GM18498 (cell line): ENCODE results near the gene MRFAP1.
"Not testable (repeated sequence)": the region's sequence is repeated elsewhere in the genome, so short reads cannot be mapped to it uniquely, and the experiment has no call there.

Source experiments
- ATAC-seq: cut with Tn5 transposase; IDR thresholded peaks from one replicate; pipeline ENCODE4 v1.9.1; 2021; ENCODE audit warnings: mild to moderate bottlenecking, moderate library complexity; ENCODE audit not compliant: unreplicated experiment

MRFAP1 gene

DNA sequence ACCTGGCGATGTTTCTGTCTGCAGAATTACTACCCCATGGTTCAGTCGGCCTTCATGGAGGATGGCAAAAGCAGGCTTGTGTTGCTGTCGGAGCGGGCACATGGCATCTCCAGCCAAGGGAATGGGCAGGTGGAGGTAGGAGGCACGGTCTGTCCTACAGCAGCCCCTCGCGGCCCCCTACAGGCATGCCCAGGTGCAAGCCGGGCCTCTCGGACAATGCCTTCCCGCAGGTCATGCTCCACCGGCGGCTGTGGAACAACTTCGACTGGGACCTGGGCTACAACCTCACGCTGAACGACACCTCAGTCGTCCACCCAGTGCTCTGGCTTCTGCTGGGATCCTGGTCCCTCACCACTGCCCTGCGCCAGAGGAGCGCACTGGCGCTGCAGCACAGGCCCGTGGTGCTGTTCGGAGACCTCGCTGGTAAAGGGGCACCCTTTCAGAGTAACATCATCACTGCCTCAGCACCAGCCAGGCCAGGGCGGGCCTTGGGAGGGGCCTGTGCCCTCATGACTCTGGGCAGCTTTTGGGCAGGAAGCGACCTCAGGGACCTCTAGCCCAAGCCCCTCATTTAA, 29.5 kb upstream of the MRFAP1 start:
- ATAC-seq = no peak

DNA sequence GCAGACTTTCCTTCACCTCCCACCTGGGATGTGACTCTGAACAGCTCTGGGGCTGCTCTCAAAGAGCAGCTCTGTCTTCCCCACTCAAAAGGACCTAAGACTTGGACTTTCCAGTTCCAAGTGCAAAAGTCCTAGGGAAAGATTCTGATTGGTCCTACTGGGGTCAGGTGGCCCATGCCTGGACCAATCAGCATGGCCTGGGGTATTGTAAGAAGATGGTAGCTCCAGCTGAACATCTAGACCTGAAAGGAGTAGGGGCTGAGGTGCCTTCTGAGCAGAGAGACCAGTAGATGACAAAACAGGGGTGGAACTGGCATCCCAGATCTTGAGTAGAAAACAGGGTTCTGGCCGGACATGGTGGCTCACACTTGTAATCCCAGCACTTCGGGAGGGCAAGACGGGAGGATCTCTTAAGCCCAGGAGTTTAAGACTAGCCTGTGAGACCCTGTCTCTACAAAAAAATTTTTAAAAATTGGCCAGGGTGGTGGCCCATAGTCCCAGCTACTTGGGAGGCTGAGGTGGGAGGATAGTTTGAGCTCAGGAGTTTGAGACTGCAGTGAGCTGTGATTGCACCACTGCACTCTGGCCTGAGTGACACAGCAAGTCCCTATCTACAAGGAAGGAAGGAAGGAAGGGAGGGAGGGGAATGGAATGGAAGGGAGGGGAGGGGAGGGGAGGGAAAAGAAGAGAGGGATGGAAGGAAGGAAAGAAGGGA, 27.4 kb upstream of the MRFAP1 start:
- no peak for ATAC-seq

DNA sequence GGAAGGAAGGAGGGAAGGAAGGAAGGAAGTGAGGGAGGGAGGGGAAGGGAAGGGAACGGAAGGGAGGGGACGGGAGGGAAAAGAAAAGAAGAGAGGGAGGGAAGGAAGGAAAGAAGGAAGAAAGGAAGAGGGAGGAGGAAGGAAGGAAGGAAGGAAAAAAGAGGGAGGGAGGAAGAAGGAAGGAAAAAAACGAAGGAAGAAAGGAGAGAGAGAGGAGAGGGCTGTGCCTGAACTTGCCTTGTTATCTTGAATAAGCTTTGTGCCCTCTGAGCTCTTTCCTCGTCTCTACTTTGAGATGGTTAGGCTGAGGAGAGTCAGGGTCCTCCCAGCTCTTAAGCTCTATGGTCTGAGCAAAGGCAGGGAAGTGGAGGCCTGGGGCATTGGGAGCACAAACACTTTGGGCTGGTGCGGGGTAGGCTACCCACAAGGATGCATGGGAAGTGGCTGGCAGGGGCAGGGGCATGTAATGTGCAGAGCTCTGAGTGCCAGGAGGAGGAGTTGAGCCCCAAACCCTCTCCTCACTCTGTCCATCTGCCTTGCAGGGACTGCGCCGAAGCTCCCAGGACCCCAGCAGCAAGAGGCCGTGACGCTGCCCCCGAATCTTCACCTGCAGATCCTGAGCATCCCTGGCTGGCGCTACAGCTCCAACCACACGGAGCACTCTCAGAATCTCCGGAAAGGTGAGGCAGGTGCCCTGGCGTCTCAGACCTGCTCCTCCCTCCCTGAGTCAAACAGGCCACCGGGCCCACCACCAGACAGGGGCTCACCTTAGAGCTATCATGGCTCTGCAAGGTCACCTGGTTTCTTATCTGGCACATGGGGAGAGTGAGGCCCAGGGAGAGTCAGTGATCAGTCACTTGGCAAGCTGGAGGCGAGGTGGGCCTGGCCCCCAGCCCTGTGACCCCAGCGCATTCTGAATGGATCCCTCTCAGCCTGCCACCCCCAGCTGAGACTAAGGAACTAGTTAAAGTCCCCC, 26.5 kb upstream of the MRFAP1 start:
- ATAC-seq = no peak

DNA sequence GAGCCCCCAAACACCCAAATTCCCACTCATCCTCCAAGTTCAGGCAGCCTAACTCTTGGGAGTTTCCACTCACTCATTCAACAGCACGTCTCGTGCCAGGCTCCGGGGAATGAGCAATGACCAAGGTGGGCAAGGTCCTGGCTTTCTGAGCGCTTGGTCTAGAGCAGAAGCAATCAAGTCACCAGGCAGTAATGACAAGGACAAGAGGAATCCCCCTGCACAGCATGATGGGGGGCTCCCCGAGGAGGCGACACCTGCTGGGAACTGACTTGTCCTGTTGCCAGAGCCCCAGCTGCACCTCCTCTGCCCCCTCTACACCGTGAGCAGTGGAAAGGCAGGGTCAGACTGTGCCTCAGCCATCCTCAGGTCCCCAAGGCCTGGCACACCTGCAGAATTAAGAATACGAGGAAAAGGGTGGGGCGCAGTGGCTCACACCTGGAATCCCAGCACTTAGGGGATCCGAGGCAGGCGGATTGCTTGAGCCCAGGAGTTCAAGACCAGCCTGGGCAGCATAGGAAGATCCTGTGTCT, 25.7 kb upstream of the MRFAP1 start:
- no peak for ATAC-seq

DNA sequence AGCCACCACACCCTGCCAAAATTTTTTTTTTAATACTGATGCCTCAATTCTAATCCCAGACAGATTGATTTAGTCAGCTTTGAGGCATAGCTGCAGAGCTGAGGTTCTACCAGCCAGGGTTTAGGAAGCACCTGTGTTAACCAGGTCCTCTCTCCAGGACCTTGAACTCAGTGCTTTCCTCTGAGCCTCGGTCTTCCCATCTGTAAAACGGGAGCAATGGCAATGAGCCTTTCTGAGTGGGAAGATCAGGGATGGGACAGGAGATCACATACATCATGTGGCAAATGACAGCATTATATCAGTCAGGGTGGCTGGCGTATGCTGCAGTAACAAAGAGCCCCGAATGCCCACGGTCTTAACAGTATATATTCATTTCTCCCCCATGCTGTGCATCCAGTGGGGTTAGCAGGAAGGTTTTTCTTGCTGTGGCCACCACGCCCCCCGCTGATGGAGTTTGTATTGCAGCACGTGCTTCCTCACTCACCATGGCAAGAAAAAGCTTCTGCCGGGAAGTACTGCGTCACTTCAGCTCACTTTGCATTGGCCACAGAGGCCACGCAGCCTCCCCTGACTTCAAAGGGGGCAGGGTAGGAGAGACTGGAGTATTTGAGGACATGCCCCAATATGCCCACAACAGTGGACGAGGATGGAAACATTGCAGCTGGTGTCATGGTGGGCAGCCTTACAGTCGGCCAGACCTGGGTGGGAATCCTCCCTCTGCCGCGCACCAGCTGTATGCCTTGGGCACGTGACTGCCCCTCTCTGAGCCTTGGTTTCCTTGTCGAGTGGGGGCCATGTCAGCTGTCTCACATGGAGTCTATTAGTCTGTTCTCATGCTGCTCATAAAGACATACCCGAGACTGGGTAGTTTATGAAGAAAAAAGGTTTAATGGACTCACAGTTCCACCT, 24.1 kb upstream of the MRFAP1 start:
- ATAC-seq = no peak

DNA sequence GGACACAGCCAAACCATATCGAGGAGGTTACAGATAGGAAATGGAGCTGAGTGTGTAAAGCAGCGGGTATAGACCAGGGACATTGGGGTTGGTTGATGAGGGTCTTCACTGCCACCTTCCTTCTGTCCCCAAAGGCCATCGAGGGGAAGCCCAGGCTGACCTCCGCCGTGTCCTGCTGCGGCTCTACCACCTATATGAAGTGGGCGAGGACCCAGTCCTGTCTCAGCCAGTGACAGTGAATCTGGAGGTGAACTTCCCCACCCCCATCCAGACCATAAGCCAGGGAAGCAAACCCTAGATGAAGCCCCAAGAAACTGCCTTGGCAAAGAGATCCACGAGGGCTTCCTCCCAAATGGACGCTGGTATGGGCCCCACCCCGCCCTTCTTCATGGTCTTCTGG, 23.2 kb upstream of the MRFAP1 start:
- no peak for ATAC-seq

DNA sequence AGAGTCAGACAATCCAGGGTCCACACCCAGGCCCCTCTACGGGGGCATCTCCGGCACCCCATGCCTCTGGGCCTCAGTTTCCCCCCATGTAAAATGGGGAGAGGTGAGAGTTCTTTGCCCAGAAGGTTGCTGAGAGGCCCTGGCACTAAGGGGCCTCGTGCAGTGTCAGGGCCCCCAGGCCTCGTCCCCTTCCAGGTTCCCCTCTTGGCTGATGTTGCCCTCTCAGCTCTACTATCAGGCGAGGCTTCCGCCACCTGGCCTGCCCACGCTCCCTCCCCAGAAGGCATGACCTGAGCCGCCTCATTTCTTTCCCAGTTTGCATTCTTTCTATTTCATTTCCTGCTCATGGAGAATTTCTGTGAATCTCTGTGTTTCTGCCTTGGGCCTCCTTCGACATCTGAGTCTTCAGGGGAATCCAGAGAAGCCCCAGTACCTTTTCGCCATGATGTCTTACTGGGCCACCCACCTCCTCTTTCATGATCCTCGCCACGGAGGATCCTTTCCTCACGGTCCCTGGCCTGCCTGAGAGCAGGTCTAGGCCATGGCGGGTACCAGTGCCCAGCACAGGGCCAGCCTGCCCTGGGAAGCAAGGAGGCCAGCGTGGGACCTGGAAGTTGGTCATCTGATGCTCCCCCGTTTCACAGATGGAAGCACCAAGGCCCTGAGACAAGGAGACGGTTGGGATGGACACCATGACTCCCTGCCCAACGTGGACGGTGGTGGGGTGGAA, 21.9 kb upstream of the MRFAP1 start:
- no peak for ATAC-seq

DNA sequence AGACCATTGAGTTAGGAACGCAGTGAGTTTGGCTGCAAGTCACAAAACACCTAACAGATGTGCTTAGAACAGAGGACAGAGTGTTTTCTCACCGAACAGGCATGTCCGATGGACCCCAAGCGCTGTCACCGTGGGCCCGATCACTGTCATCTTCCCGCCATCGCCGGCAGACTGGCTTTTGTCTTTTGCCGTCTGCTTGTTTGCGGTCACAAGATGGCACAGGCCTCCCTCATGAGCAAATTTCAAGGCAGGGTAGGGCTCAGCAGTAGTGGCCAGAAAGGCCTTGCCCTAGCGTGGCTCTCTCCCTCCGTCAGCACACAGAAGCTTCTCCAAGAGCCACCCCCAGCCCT, 21.4 kb upstream of the MRFAP1 start:
- no peak for ATAC-seq

DNA sequence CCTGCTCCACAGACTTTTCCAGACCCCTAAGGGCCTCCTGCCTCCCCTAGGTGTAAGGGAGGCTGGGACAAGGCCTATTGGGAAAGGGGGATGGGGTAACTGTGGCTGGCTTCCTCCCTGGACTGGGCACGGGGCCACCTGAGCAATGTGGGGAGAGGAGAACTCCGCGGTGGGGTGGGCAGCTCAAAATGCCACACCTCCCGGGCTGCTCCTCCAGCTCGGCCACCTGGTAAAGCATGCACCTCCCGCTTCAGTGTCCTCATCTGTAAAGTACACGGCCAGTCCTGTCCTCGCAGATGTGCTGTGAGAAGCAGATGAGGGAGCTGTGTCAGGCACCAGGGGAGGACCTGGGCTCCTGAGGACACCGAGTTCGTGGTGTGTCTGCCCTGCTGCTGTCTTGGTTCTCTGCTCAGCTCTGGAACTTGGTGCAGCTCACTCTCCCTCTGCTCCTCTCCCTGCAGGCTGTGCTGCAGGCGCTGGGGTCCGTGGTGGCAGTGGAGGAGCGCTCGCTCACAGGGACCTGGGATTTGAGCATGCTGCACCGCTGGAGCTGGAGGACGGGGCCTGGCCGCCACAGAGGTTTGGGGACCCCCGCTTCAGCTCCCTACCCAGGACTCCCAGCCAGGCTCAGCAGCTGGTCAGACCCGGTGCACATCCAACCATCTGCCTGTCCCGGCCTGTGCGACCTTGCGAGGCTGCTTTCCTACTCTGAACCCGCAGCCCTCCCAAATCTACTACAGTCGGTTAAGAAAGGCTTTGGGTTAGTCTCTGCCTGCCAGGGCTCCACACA, 20.8 kb upstream of the MRFAP1 start:
- ATAC-seq = no peak

DNA sequence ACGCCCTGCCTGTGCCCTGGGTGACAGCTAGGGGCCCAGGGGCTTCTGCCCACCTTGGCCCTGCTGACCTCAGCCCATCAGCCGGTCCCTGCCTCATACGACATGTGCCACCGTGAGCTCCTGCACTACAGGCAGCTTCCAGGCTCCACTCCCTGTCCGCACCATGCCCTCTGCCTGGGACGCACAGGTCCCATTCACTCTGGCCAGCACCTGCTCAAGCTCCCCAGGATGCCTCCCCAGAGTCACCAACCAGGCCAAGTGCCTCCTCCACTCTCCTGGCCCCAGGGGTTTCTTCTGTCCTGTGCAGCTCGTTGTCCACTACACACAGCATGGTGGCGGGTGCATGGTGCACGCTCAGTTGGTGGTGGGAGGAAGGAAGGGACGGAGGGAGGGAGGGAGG, 20.2 kb upstream of the MRFAP1 start:
- no peak for ATAC-seq

DNA sequence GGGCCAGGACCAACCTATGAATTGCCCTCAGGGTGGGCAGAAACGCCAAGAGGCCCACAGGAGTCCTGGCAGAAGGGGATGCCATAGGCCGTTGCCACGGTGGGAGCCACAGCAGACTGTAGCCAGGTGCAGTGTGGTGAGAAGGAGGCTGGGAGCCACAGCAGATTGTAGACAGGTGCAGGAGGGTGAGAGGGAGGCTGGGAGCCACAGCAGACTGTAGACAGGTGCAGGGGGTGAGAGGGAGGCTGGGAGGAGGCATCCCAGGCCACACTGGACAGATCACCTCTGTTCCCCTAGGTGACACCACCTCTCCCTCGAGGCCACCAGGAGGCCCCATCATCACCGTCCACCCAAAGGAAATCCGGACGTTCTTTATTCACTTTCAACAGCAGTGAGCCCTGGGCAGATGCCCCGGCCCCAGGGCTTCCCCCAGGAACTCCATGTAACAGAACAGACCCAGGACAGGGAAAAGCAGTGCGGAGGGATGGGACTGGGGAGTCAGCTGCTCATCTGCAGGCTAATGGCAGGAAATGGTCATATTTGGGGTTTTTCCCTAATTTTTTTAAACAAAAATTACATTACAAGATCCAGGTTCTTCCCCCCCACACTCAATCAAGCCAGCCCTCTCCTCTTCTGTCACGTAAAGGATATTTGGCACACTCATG, 19.5 kb upstream of the MRFAP1 start:
- no peak for ATAC-seq

DNA sequence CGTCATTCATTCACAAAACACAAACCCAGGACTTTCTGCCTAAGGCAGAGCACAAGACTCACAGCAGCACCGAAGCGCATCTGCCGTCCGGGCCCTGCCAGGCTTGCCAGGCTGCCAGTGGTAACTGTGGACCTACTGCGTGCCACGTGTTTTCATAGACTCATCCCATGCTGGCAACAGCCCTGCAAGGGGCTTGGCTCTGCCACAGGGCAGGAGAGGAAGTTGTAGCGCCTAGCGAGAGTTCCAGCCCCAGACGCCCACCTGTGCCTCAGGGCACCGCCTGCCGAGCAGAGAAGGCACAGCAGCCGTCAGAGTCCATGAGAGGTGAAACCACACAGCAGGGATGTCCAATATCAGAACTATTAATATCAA, 18.9 kb upstream of the MRFAP1 start:
- no peak for ATAC-seq

DNA sequence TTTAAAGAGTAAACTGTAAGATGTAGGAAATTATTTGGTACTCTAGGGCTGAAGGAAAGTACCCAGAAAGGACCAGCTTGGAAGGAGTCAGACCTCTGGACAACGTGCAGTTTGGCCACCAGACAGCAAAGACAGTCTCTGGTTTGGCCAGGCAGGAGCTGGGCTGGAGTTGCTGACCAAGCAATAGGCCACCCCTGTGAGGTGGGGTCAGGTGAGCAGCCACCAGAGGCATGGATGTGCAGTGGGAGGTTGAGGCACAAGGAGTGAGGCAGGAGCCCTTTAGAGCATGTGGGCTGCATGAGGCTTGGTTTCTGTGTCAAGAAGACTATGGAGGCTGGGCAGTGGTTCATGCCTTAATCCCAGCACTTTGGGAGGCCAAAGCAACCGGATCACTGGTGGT, 17.7 kb upstream of the MRFAP1 start:
- no peak for ATAC-seq

DNA sequence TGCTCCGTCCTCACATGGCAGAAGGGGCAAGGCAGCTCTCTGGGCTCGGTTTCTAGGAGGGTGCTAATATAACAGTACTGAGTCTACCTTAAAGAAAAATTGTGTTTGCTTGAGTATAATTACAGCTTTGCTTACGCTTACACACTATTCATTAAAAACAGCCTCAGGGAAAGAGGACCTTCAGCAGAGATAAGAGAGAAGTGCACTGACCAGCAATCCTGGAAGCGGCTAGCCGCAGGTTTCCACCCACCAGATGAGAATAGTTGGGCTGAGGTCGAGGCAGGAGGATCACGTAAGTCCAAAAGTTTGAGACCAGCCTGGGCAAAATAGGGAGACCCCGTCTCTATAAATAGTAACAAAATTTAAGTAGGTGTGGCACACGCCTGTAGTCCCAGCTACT, 15.2 kb upstream of the MRFAP1 start:
- ATAC-seq = no peak

DNA sequence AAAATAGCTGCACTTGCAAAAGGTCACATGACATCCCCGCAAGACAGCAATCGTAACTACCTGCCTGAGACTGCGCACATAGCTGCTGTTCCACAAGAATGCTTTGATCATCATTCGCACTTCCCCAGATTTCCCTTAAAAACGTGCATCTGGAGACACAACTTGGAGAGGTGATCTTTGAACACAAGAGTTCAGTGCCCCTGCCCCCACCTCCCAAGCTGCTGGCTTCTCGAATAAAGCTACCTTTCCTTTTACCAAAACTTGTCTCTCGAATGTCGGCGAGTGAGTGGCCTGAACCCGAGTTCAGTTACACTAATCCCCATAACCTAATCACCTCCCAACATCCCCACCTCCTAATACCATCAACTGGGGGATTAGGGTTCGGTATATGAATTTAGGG, 14.4 kb upstream of the MRFAP1 start:
- ATAC-seq = no peak

DNA sequence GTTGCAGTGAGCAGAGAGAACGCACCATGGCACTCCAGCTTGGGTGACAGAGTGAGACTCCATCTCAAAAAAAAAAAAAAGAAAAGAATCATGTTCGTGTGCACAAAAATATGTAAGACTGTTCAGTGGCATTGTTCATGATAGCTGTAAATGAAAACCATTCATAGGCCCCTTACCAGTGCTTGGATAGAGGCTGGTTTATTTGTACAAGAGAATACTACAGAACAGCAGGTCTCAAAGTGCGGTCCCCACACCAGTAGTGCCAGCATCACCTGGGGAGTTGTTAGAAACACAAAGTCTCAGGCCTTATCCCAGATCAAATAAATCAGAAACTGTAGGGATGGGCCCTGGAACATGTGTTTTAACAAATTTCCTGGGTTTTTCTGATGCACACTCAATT, 12.7 kb upstream of the MRFAP1 start:
- no peak for ATAC-seq

DNA sequence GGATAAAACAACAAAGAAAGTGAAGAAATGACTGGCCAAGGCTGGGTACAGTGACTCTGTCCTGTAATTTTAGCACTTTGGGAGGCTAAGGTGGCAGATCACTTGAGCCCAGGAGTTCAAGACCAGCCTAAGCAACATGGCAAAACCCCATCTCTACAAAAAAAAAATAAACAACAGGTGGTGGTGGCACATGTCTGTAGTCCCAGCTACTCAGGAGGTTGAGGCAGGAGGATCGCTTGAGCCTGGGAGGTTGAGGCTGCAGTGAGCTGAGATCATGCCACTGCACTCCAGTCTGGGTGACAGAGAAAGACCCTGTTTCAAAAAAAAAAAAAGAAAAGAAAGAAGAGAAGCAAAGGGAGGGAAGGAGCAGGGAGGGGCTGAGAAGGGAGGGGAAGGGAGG, 12.0 kb upstream of the MRFAP1 start:
- not testable (repeated sequence) for ATAC-seq

DNA sequence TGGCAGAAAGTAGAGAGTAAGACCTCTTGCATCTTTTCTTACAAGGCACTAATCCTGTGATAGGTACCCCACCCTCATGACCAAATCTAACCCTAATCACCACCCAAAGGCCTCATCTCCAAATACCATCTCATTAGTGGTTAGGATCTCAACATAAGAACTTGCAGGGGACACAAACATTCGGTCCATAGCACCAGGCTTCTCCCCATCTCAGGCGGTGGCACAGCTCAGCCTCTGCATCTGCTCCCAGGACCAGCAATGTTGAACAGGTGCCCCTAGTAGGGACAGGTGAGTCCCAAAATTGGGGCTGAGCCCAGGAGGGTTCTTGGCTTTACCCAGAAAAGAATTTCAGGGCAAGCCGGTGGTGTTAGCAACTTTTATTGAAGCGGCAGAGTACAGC, 8.4 kb upstream of the MRFAP1 start:
- no peak for ATAC-seq
